NCI-H1092 (cell line): Measurements from ENCODE around the gene CHST11.
A peak's percentile ranks its signal among the peaks of the same experiment; 100 is the strongest.

Experiments
- DNase-seq: peaks from one replicate; lab custom pipeline; 2025; lab: John Stamatoyannopoulos, UW

Gene CHST11

DNA sequence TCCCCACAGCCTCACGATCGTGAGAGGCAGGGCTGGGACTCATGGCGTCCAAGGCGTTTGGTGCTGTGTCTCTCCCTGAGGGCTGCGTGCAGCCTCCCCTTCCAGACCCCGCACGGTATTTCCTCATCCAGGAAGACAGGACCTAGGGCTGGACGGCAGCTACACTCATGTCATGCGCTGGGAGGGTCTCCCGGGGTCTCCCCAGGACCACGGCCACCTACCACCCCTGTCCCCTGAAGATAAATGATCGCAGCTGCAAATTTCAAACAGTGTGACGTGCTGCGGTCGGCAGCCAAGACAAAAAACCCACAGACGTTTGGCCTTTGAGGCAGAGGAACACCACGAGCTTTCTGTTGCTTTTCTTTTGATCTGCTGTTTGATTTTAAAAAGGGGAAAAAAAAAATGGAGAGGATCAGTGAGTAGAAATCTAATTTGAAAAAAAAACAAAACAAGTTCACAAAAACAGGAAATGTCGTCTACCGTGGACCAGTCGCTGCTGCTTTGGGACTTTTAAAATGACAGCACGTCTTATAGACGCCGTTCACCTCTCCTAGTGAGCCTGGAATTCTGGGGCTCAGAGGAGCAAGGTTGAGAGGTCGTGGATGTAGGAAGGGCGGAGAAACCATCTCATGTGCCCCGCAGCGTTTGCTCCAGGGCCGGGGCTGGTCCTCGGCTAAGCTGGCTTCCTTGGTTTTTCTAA, 263.7 kb downstream of the CHST11 start:
- no peak for DNase-seq

GRCh38 chr12:104721039-104721405, 264.3 kb downstream of the CHST11 start:
- no peak for DNase-seq

DNA sequence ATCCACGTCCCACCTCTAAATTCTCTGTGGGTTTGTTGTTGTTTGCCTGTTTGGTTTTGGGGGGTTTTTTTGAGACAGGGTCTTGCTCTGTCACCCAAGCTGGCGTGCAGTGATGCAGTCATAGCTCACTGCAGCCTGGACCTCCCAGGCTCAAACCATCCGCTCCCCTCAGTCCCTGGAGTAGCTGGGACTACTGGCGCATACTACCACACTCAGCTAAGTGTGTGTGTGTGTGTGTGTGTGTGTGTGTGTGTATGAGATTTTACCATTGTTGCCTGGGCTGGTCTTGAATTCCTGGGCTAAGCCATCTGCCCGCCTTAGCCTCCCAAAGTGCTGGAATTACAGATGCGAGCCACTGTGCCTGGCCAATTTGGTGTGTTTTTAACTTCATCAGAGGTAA, 265.2 kb downstream of the CHST11 start:
- no peak for DNase-seq

GRCh38 chr12:104722601-104723534, 266.1 kb downstream of the CHST11 start:
- peak; percentile 53 for DNase-seq

- no peak for DNase-seq
Measured at GRCh38 chr12:104723895-104724294, 267.1 kb downstream of the CHST11 start.

DNA sequence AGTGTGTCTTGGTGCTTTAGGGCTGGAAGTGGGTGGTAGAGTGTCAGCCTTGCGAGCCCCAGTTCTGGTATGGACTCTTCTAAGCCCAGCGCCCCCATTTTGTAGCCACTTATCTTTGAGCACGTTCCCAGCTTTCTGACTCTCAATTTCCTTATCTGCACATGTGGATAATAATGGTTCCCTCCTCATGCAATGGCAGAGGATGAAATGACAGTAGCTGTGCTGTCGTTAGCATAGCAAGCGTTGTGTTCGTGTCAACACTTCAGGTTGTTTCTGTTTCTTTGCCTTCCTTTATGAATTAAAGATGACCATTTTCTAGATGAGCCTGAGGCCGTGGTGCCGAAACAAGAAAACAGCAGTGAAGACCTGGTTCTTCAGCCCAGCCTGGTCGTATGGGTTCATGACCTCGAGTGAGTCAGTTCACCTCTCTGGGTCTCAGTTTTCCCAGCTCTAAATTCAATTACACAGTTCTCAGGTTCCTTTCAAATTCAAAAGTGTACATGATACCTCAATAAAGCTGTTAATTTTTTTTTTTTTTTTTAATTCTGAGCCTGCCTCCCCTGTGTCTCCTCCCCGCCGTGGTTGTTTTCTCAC, 268.3 kb downstream of the CHST11 start:
- DNase-seq = no peak

DNA sequence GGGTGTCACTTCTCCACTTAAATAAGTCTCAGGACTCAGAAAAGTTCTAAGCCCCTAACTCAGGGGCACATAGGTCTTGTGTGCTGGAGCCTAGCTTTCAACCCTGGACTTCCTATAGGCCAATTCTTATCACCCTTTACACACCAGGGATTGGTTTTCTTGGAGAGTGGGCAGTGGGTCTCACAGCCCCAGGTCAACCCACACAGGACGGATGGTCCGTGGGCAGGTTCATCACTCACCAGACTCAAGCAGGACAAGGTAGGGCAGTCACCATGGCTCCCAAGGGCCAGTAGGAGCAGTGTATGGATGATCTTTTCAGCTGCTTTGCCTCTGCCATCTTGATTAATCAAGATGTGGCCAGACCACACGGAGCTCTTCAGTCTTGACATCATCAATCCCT, 268.9 kb downstream of the CHST11 start:
- no peak for DNase-seq

DNA sequence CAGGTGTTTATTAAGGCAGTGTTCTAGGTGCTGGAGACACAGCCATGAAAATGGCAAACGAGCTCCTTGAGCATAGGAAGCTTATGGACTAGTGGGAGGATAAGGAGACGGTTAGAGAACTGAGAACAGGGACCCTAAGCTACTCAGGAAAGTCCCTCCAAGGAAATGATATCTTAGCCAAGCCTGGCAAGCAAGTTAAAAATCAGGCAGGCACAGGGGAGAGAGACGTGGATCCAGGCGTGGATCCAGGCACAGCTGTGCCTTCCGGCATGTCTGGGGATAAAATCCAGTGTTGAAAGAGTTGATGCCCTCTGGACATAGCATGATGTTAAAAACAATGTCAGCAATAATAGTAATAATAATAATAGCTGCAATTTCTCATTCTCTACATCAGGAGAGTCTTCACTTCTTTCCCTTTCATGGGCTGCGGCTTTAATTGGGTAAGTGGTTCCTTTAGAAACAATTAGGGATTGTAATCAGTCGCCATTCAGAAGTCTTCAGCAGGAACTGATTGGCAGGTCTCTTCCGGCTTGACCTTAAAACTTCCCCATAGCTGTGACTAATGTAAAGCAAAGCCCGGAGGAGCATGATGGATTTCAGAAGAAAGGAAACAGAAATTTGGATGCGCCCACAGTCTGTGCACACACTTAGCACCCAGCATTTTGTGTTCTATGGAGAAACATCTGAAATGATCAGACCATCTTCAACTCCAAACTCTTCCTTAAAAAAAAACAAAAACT, 271.1 kb downstream of the CHST11 start:
- DNase-seq = no peak

- no peak for DNase-seq
Measured at GRCh38 chr12:104729091-104729490, 272.3 kb downstream of the CHST11 start.

- DNase-seq = no peak
Measured at GRCh38 chr12:104729610-104730446, 273.1 kb downstream of the CHST11 start.

DNA sequence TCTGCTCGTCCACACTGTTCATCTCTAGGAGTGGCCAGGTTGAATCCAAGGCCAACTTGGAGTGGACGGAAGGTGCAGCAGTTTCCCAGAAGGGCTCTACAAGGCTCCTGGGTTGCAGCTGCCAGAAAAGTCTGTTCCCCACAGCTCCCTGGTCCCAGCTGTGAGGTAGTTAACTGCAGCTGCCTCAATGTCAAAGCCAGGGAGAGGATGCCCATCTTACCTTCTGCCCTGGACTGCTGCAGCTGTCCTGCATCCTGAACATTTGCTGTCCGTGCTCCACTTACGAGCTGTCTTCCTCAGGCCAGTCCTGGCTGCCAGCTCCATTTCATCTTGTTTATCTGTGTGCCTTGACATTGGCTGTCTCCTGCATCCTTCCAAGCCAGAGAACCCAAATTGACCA, 274.0 kb downstream of the CHST11 start:
- DNase-seq = no peak

- DNase-seq = no peak
Measured at GRCh38 chr12:104733717-104734175, 277.0 kb downstream of the CHST11 start.

DNA sequence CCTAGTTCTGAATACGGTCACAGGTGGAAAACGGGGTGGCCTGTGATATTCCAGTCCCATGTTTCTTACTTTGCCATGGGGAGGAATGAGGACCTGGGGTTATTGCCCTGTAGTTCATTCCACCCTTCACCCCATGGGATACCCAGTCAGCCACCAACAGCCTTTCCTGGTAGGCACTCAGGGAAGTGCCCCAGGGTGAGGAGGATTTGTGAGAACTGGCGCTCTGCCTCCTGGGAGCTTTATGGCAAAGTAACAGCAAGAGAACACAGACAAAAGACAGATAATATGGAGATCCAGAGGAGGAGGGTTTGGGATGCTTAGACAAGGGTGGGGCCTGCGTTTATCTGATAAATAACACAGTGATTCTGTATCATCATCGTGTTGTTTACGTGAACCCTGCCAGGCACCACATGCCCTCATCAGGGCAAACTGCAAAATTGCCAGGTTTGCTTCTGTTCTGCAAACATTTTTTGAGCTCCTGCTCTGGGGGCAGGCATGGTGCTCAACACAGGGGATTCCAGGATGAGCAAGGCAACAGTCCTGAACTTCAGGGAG, 277.9 kb downstream of the CHST11 start:
- no peak for DNase-seq

GRCh38 chr12:104735801-104736200, 279.1 kb downstream of the CHST11 start:
- DNase-seq = no peak

GRCh38 chr12:104736307-104736706, 279.6 kb downstream of the CHST11 start:
- DNase-seq = no peak

- DNase-seq = no peak
Measured at GRCh38 chr12:104737113-104737512, 280.4 kb downstream of the CHST11 start.

GRCh38 chr12:104737791-104738301, 281.1 kb downstream of the CHST11 start:
- DNase-seq = peak; percentile 19

GRCh38 chr12:104738331-104738730, 281.6 kb downstream of the CHST11 start:
- no peak for DNase-seq

GRCh38 chr12:104738776-104739642, 282.3 kb downstream of the CHST11 start:
- DNase-seq = no peak

GRCh38 chr12:104740668-104741067, 283.9 kb downstream of the CHST11 start:
- DNase-seq = no peak
